Measurements from ENCODE around the gene SH3D19. TPM values are rescaled to one million over a fixed set of nuclear protein-coding genes. Genes with fewer than 3 reads are reported as not detected.

Gene SH3D19
- total and polyA plus RNA-seq, 3 donors from 2014 or later = 40.6 to 58.6 (median 49.9) TPM

- Histone ChIP-seq H3K9me3 (no peaks in the 10 kb centered on the region), H3K27ac (peak overlapping the region in 1 of 2 donors; percentile 34), H3K27me3 (peaks cover 2% of the 10 kb centered on the region), H3K4me3 (no peak overlapping the region), H3K4me1 (peaks cover 14% of the 10 kb centered on the region), H3K36me3 (ENCODE audit: low read depth, missing control alignments) (no peaks in the 10 kb centered on the region)
- TF ChIP-seq POLR2A (IDR thresholded peaks at IDR 0.05) (no peak), CTCF (IDR thresholded peaks at IDR 0.05) (no peak)
- intact Hi-C loops (cut with DNase I; ENCODE audit: low total_unique reads) = no loop called here
- WGBS, 2 donors = 47 to 54% methylated on average over 7 of the region's 7 CpGs
- DNase-seq = peak; percentile 25
Measured at GRCh38 chr4:151175233-151175632, 150.2 kb downstream of the SH3D19 start.

DNA sequence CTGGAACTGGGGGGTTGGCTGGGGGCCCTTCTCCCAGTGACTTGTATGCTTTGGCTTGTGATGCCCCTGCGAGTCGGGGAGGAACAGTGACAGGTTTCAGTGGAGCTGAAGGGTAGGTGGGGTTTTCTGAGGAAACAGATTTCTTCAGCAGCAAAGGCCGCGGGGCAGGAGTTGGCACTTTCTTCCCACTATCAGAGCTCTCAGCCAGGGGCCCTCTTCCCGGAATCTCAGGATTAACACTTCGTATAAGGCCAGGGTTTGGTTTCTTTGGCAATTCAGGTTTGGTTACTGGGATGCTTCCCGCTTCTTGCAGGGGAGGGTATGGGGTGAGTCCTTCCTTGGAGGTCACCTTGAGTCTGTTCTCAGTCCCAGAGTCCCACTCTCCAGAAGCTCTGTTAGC, 150.6 kb downstream of the SH3D19 start:
- no peak overlapping the region for H3K4me3 ChIP-seq
- H3K4me1 ChIP-seq = peaks cover 14% of the 10 kb centered on the region
- H3K27me3 ChIP-seq = peaks cover 2% of the 10 kb centered on the region
- H3K27ac ChIP-seq = peak overlapping the region in 1 of 2 donors; percentile 34
- TF ChIP-seq CTCF (IDR thresholded peaks at IDR 0.05) = no peak
- no peak for TF ChIP-seq POLR2A (IDR thresholded peaks at IDR 0.05)
- WGBS, 2 donors = 71 to 78% methylated on average over 7 of the region's 7 CpGs
- no peak for DNase-seq
- intact Hi-C loops (cut with DNase I; ENCODE audit: low total_unique reads) = no loop called here
- no peaks in the 10 kb centered on the region for H3K9me3 ChIP-seq
- H3K36me3 ChIP-seq (ENCODE audit: low read depth, missing control alignments) = no peaks in the 10 kb centered on the region

DNA sequence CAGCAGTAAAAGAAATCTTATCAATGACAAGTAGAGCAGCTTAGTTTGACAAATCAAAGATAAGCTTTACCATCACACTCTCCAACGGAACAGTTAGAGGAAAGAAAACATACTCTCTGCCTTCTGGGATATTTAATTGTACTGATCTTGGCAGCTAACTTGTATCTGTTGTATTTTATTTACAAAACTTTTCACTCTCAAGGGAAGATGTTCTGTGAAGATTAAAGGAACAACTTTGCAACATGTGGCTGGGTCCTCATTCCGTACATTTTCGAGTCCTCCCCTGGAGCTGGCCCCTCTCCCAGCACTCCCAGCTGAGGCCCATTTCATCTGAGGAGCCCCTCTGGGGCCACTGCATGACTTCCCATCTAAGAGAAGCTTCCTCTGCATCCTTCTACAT, 151.5 kb downstream of the SH3D19 start:
- no peaks in the 10 kb centered on the region for H3K27me3 ChIP-seq
- H3K4me1 ChIP-seq = peaks cover 15% of the 10 kb centered on the region
- no peak overlapping the region for H3K4me3 ChIP-seq
- no peak overlapping the region for H3K27ac ChIP-seq
- no peaks in the 10 kb centered on the region for H3K36me3 ChIP-seq (ENCODE audit: low read depth, missing control alignments)
- intact Hi-C loops (cut with DNase I; ENCODE audit: low total_unique reads) = no loop called here
- 22 to 24% methylated on average over 3 of the region's 3 CpGs for WGBS, 2 donors
- DNase-seq = peak; percentile 72
- TF ChIP-seq CTCF (IDR thresholded peaks at IDR 0.05) (no peak), POLR2A (IDR thresholded peaks at IDR 0.05) (no peak)
- no peaks in the 10 kb centered on the region for H3K9me3 ChIP-seq

- DNase-seq = no peak
- TF ChIP-seq POLR2A (IDR thresholded peaks at IDR 0.05) = no peak
- TF ChIP-seq CTCF (IDR thresholded peaks at IDR 0.05) = no peak
- H3K27ac ChIP-seq = no peak overlapping the region
- no peaks in the 10 kb centered on the region for H3K9me3 ChIP-seq
- H3K4me3 ChIP-seq = no peak overlapping the region
- 55 to 67% methylated on average over 3 of the region's 3 CpGs for WGBS, 2 donors
- H3K4me1 ChIP-seq = peaks cover 16% of the 10 kb centered on the region
- H3K36me3 ChIP-seq (ENCODE audit: low read depth, missing control alignments) = no peaks in the 10 kb centered on the region
- no peaks in the 10 kb centered on the region for H3K27me3 ChIP-seq
- intact Hi-C loops (cut with DNase I; ENCODE audit: low total_unique reads) = no loop called here
Measured at GRCh38 chr4:151169900-151170299, 155.5 kb downstream of the SH3D19 start.

DNA sequence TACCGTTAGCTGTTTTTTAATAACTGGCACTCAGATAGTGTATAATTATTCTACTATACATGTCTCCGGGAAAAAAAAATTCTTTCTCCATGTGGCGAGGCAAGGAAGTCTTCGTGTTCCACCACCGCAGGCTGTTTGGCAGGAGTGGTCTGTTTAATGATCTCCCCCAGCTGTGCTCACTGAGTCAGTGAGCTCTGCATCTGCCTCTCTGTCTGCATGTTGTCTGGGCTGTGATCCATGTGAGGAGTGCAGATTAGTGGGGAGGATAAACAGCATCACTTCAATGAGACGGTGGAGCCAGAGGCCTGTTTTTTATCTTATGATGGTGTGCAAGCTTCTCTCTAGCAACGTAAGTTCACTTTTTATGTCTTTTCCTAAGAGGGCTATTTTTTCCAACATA, 156.2 kb downstream of the SH3D19 start:
- WGBS, 2 donors = 50 to 62% methylated on average over 7 of the region's 7 CpGs
- H3K27me3 ChIP-seq = no peaks in the 10 kb centered on the region
- TF ChIP-seq CTCF (IDR thresholded peaks at IDR 0.05) (no peak), POLR2A (IDR thresholded peaks at IDR 0.05) (no peak)
- intact Hi-C loops (cut with DNase I; ENCODE audit: low total_unique reads) = no loop called here
- no peaks in the 10 kb centered on the region for H3K36me3 ChIP-seq (ENCODE audit: low read depth, missing control alignments)
- H3K9me3 ChIP-seq = no peaks in the 10 kb centered on the region
- H3K4me1 ChIP-seq = peaks cover 11% of the 10 kb centered on the region
- no peak overlapping the region for H3K27ac ChIP-seq
- H3K4me3 ChIP-seq = no peak overlapping the region
- DNase-seq = peak; percentile 72

All from testis (tissue), 3 donors.